ENCODE results near the gene CTNNAL1.

DNA sequence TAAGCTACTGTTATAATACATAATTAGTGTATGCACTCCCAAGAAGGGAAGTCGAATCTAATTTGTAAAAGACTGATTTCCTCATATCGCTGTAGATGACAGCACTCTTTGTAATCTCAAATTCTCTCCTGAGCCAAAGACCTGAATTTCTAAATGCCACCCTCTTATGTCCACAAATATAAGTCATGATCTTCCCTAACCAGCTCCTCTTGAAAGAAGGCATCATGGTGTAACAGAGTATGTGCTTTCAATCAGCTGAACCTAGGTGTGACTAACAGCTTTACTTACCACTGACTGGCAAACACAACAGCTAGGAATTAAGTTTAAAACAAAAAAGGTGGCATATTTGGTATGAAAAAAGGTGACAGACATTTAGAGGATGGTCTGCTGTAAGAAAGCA lies 34.0 kb upstream of the CTNNAL1 start:
- TF ChIP-seq CTCF (optimal IDR thresholded peaks at IDR 0.05 in 1 of 3, IDR thresholded peaks at IDR 0.05 in 1 of 3, conservative IDR thresholded peaks at IDR 0.05 in 1 of 3; ENCODE audit: extremely low read depth in 1 of 3, insufficient read depth in 2 of 3, low read length in 3 of 3) (no peak), EZH2 (IDR thresholded peaks at IDR 0.05; ENCODE audit: low read length) (no peak)
